OCI-LY1 (cell line): ENCODE data around the gene TAB3.

ENCODE experiments used
- H2AFZ ChIP-seq: fragments of 200-600 bp; sonication (generic), shearing (Covaris generic); 2 replicates; pipeline ENCODE4 v1.6.0; 2014; ENCODE audit warnings: antibody characterized with exemption, mild to moderate bottlenecking, low read length
- H3F3A ChIP-seq: fragments of 200-600 bp; sonication (generic), shearing (Covaris generic); 2 replicates; pipeline ENCODE4 v1.6.0; 2014; ENCODE audit warnings: mild to moderate bottlenecking, antibody characterized with exemption, low read length, moderate library complexity; ENCODE audit not compliant: insufficient read depth
- H3K27ac ChIP-seq: fragments of 200-600 bp; sonication (generic); 2 replicates; pipeline ENCODE4 v1.5.1; 2014; ENCODE audit warnings: low read length, mixed run types, mild to moderate bottlenecking, low read depth; ENCODE audit not compliant: poor library complexity, severe bottlenecking
- H3K27me3 ChIP-seq: fragments of 200-600 bp; sonication (generic); 2 replicates; pipeline ENCODE4 v1.6.0; 2014; ENCODE audit warnings: antibody characterized with exemption, mild to moderate bottlenecking, low read length, moderate library complexity; ENCODE audit not compliant: insufficient read depth
- H3K36me3 ChIP-seq: fragments of 200-600 bp; sonication (generic); 2 replicates; pipeline ENCODE4 v1.6.1; 2014; ENCODE audit warnings: mild to moderate bottlenecking, antibody characterized with exemption, low read length, moderate library complexity, mixed read lengths; ENCODE audit not compliant: insufficient read depth
- H3K4me1 ChIP-seq: fragments of 200-600 bp; sonication (generic); 2 replicates; pipeline ENCODE4 v1.5.1; 2014; ENCODE audit warnings: mild to moderate bottlenecking, low read length, moderate library complexity; ENCODE audit not compliant: insufficient read depth, severe bottlenecking
- H3K4me2 ChIP-seq: fragments of 200-600 bp; sonication (generic), shearing (Covaris generic); 2 replicates; pipeline ENCODE4 v1.6.1; 2014; ENCODE audit warnings: low read length
- H3K4me3 ChIP-seq: fragments of 200-600 bp; sonication (generic); 2 replicates; pipeline ENCODE4 v1.5.1; 2014; ENCODE audit warnings: low read length, low read depth, mild to moderate bottlenecking, mixed read lengths; ENCODE audit not compliant: poor library complexity, severe bottlenecking
- H3K79me2 ChIP-seq: fragments of 200-600 bp; shearing (Covaris generic); 2 replicates; pipeline ENCODE4 v1.6.1; 2016; ENCODE audit warnings: mixed run types, low read length, mixed read lengths; ENCODE audit not compliant: insufficient read depth
- H3K9ac ChIP-seq: fragments of 200-600 bp; sonication (generic), shearing (Covaris generic); 2 replicates; pipeline ENCODE4 v1.6.1; 2014; ENCODE audit warnings: mild to moderate bottlenecking, low read length, mixed read lengths
- H3K9me2 ChIP-seq: fragments of 200-600 bp; sonication (generic), shearing (Covaris generic); 2 replicates; pipeline ENCODE4 v1.6.1; 2014; ENCODE audit warnings: low read depth, mild to moderate bottlenecking, low read length, mixed read lengths
- H3K9me3 ChIP-seq: fragments of 200-600 bp; shearing (Covaris generic); 2 replicates; pipeline ENCODE4 v1.6.1; 2014; ENCODE audit warnings: low read length, mixed read lengths
- H4K20me1 ChIP-seq: fragments of 200-600 bp; sonication (generic), shearing (Covaris generic); 2 replicates; pipeline ENCODE4 v1.6.0; 2016; ENCODE audit warnings: mild to moderate bottlenecking, low read length; ENCODE audit not compliant: insufficient read depth
- EZH2 ChIP-seq: fragments of 200-600 bp; sonication (generic), shearing (Covaris generic); IDR thresholded peaks from 2 replicates; pipeline ENCODE4 v1.8.0; 2017; ENCODE audit warnings: borderline replicate concordance, mixed run types, mild to moderate bottlenecking, antibody characterized with exemption, low read length, moderate library complexity, mixed read lengths
- TF ChIP-seq, protein P1 (sequence below): fragments of 200-600 bp; sonication (generic), shearing (Covaris generic); IDR thresholded peaks from 2 replicates; pipeline ENCODE4 v1.5.1; 2017; ENCODE audit warnings: mild to moderate bottlenecking, antibody characterized with exemption, low read length, moderate library complexity, mixed read lengths

Gene TAB3

DNA sequence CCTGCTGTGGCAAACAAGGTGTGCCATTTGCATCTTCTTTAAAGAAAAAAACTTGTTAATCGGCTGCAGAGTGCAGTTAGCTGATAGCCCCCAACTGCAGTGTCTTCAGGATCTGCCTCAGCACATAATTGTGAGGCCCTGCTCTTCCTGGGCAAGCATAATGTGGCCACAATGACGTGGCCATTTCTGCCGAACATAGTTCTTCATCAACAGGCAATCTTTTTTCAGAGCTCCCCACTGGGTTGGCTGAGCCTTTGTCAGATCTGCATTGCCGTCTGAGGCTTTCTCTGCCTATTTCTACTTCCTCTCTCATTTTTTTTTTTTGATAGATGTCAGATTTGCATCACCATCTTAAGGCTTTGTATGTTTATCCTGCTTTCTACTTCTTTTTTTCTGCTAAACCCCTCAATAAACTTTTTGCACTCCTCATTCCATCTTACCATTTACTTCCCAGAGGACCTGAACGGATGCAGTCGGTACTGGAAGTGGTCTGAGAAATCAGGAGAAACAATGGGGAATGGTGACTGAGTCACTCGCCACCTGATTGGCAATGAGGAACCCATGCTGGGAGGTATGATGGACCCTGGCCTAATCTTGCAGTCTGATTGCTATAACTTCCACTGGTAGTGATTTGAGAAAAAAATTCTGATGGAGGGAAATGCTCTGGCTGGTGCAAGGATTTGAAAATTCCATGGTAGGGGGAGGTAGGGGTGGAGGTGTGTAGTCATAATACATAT lies 21.2 kb upstream of the TAB3 start:
- Histone ChIP-seq H2AFZ (no peak overlapping the region), H3K9me3 (no peaks in the 10 kb centered on the region), H3K4me1 (no peaks in the 10 kb centered on the region), H4K20me1 (no peaks in the 10 kb centered on the region), H3K79me2 (no peaks in the 10 kb centered on the region), H3F3A (no peaks in the 10 kb centered on the region), H3K4me3 (no peak overlapping the region), H3K36me3 (no peaks in the 10 kb centered on the region), H3K4me2 (no peak overlapping the region), H3K9ac (no peak overlapping the region), H3K27me3 (no peaks in the 10 kb centered on the region), H3K9me2 (no peaks in the 10 kb centered on the region), H3K27ac (no peak overlapping the region)
- TF ChIP-seq EZH2, result no peak
- TF ChIP-seq, protein P1, sequence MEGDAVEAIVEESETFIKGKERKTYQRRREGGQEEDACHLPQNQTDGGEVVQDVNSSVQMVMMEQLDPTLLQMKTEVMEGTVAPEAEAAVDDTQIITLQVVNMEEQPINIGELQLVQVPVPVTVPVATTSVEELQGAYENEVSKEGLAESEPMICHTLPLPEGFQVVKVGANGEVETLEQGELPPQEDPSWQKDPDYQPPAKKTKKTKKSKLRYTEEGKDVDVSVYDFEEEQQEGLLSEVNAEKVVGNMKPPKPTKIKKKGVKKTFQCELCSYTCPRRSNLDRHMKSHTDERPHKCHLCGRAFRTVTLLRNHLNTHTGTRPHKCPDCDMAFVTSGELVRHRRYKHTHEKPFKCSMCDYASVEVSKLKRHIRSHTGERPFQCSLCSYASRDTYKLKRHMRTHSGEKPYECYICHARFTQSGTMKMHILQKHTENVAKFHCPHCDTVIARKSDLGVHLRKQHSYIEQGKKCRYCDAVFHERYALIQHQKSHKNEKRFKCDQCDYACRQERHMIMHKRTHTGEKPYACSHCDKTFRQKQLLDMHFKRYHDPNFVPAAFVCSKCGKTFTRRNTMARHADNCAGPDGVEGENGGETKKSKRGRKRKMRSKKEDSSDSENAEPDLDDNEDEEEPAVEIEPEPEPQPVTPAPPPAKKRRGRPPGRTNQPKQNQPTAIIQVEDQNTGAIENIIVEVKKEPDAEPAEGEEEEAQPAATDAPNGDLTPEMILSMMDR, result no peak

DNA sequence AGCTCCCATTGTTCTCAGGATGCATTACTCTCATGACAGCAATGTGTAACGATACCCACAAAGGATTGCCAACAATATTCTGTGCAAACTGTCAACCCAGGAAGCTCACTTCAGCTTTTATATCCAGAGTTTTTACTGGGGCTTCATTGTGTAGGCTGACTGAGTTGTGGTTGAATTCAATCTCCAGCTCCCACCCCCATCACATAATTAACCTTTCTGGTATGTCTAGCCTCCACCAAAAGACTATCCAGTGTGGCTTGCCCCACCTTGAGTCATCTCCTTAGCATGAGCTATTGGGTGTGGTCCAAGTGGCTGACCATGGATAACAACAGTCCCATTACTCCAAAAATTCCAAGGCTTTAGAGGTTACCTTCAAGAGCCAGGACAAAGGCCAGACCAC lies 17.7 kb upstream of the TAB3 start:
- TF ChIP-seq, protein P1, result no peak
- no peak for TF ChIP-seq EZH2
- Histone ChIP-seq H3F3A (no peaks in the 10 kb centered on the region), H3K4me2 (no peak overlapping the region), H3K27ac (no peak overlapping the region), H3K36me3 (no peaks in the 10 kb centered on the region), H3K4me3 (no peak overlapping the region), H3K9me3 (no peaks in the 10 kb centered on the region), H2AFZ (no peak overlapping the region), H3K4me1 (no peaks in the 10 kb centered on the region), H3K9ac (no peak overlapping the region), H4K20me1 (no peaks in the 10 kb centered on the region), H3K79me2 (no peaks in the 10 kb centered on the region), H3K9me2 (no peaks in the 10 kb centered on the region), H3K27me3 (no peaks in the 10 kb centered on the region)

GRCh38 chrX:30905321-30905720 lies 16.3 kb upstream of the TAB3 start:
- Histone ChIP-seq H3F3A (no peaks in the 10 kb centered on the region), H3K79me2 (no peaks in the 10 kb centered on the region), H3K4me3 (no peak overlapping the region), H3K27me3 (no peaks in the 10 kb centered on the region), H3K9me3 (no peaks in the 10 kb centered on the region), H2AFZ (no peak overlapping the region), H3K4me2 (no peak overlapping the region), H3K36me3 (no peaks in the 10 kb centered on the region), H3K4me1 (no peaks in the 10 kb centered on the region), H3K9me2 (no peaks in the 10 kb centered on the region), H3K27ac (no peak overlapping the region), H3K9ac (no peak overlapping the region), H4K20me1 (no peaks in the 10 kb centered on the region)
- TF ChIP-seq, protein P1, result no peak
- TF ChIP-seq EZH2, result no peak
